ENCODE data around the gene ARHGAP22.

The ARHGAP22 gene

GRCh38 chr10:48504141-48504885 lies 100.6 kb downstream of the ARHGAP22 start:
- Histone ChIP-seq H3K4me1 (ENCODE audit: control insufficient read depth, insufficient read depth, low read length) (peaks cover 7% of the 10 kb centered on the region), H3K36me3 (ENCODE audit: control insufficient read depth, insufficient read depth, low read length, severe bottlenecking) (no peaks in the 10 kb centered on the region), H3K9ac (ENCODE audit: low read length) (no peak overlapping the region), H3K27me3 (replicated peaks; ENCODE audit: control insufficient read depth, insufficient read depth, low read length) (no peaks in the 10 kb centered on the region), H3K9me3 (ENCODE audit: control insufficient read depth, low read length) (no peaks in the 10 kb centered on the region), H3K4me3 (ENCODE audit: low read length) (no peak overlapping the region)
- no peak for DNase-seq (ENCODE audit: low read depth)

- DNase-seq (ENCODE audit: low read depth): no peak
- H3K36me3 ChIP-seq (ENCODE audit: control insufficient read depth, insufficient read depth, low read length, severe bottlenecking): no peaks in the 10 kb centered on the region
- H3K9me3 ChIP-seq (ENCODE audit: control insufficient read depth, low read length): no peaks in the 10 kb centered on the region
- H3K4me1 ChIP-seq (ENCODE audit: control insufficient read depth, insufficient read depth, low read length): peaks cover 4% of the 10 kb centered on the region
- no peaks in the 10 kb centered on the region for H3K27me3 ChIP-seq (replicated peaks; ENCODE audit: control insufficient read depth, insufficient read depth, low read length)
- no peak overlapping the region for H3K9ac ChIP-seq (ENCODE audit: low read length)
- no peak overlapping the region for H3K4me3 ChIP-seq (ENCODE audit: low read length)
Measured at GRCh38 chr10:48503293-48503911, 101.5 kb downstream of the ARHGAP22 start.

GRCh38 chr10:48502791-48503190 lies 102.1 kb downstream of the ARHGAP22 start:
- DNase-seq (ENCODE audit: low read depth): no peak
- Histone ChIP-seq H3K9ac (ENCODE audit: low read length) (no peak overlapping the region), H3K27me3 (replicated peaks; ENCODE audit: control insufficient read depth, insufficient read depth, low read length) (no peaks in the 10 kb centered on the region), H3K36me3 (ENCODE audit: control insufficient read depth, insufficient read depth, low read length, severe bottlenecking) (no peaks in the 10 kb centered on the region), H3K4me3 (ENCODE audit: low read length) (no peak overlapping the region), H3K4me1 (ENCODE audit: control insufficient read depth, insufficient read depth, low read length) (no peaks in the 10 kb centered on the region), H3K9me3 (ENCODE audit: control insufficient read depth, low read length) (no peaks in the 10 kb centered on the region)

- no peak for DNase-seq (ENCODE audit: low read depth)
- H3K4me3 ChIP-seq (ENCODE audit: low read length): no peak overlapping the region
- H3K9me3 ChIP-seq (ENCODE audit: control insufficient read depth, low read length): no peaks in the 10 kb centered on the region
- H3K27me3 ChIP-seq (replicated peaks; ENCODE audit: control insufficient read depth, insufficient read depth, low read length): no peaks in the 10 kb centered on the region
- no peaks in the 10 kb centered on the region for H3K36me3 ChIP-seq (ENCODE audit: control insufficient read depth, insufficient read depth, low read length, severe bottlenecking)
- no peak overlapping the region for H3K9ac ChIP-seq (ENCODE audit: low read length)
- H3K4me1 ChIP-seq (ENCODE audit: control insufficient read depth, insufficient read depth, low read length): peaks cover 6% of the 10 kb centered on the region
Measured at GRCh38 chr10:48501787-48502771, 102.8 kb downstream of the ARHGAP22 start.

GRCh38 chr10:48501226-48501625 lies 103.6 kb downstream of the ARHGAP22 start:
- H3K9me3 ChIP-seq (ENCODE audit: control insufficient read depth, low read length): no peaks in the 10 kb centered on the region
- peaks cover 10% of the 10 kb centered on the region for H3K4me1 ChIP-seq (ENCODE audit: control insufficient read depth, insufficient read depth, low read length)
- no peak overlapping the region for H3K4me3 ChIP-seq (ENCODE audit: low read length)
- no peak overlapping the region for H3K9ac ChIP-seq (ENCODE audit: low read length)
- no peaks in the 10 kb centered on the region for H3K36me3 ChIP-seq (ENCODE audit: control insufficient read depth, insufficient read depth, low read length, severe bottlenecking)
- DNase-seq (ENCODE audit: low read depth): no peak
- no peaks in the 10 kb centered on the region for H3K27me3 ChIP-seq (replicated peaks; ENCODE audit: control insufficient read depth, insufficient read depth, low read length)

- Histone ChIP-seq H3K27me3 (replicated peaks; ENCODE audit: control insufficient read depth, insufficient read depth, low read length) (no peaks in the 10 kb centered on the region), H3K36me3 (ENCODE audit: control insufficient read depth, insufficient read depth, low read length, severe bottlenecking) (no peaks in the 10 kb centered on the region)
- no peak for DNase-seq (ENCODE audit: low read depth)
Measured at GRCh38 chr10:48500771-48501170, 104.1 kb downstream of the ARHGAP22 start.

GRCh38 chr10:48498940-48499510 lies 105.8 kb downstream of the ARHGAP22 start:
- no peak for DNase-seq (ENCODE audit: low read depth)
- H3K27me3 ChIP-seq (replicated peaks; ENCODE audit: control insufficient read depth, insufficient read depth, low read length): no peaks in the 10 kb centered on the region

More at GRCh38 chr10:48500771-48501170, 104.1 kb downstream of the ARHGAP22 start:
- no peak overlapping the region for H3K4me3 ChIP-seq (ENCODE audit: low read length)
- H3K9me3 ChIP-seq (ENCODE audit: control insufficient read depth, low read length): no peaks in the 10 kb centered on the region
- H3K9ac ChIP-seq (ENCODE audit: low read length): no peak overlapping the region
- peaks cover 10% of the 10 kb centered on the region for H3K4me1 ChIP-seq (ENCODE audit: control insufficient read depth, insufficient read depth, low read length)

GRCh38 chr10:48497780-48498770 lies 106.8 kb downstream of the ARHGAP22 start:
- H3K4me3 ChIP-seq (ENCODE audit: low read length): no peak overlapping the region
- no peaks in the 10 kb centered on the region for H3K27me3 ChIP-seq (replicated peaks; ENCODE audit: control insufficient read depth, insufficient read depth, low read length)
- DNase-seq (ENCODE audit: low read depth): no peak
- H3K9me3 ChIP-seq (ENCODE audit: control insufficient read depth, low read length): no peaks in the 10 kb centered on the region
- H3K9ac ChIP-seq (ENCODE audit: low read length): no peak overlapping the region
- no peaks in the 10 kb centered on the region for H3K36me3 ChIP-seq (ENCODE audit: control insufficient read depth, insufficient read depth, low read length, severe bottlenecking)
- H3K4me1 ChIP-seq (ENCODE audit: control insufficient read depth, insufficient read depth, low read length): peaks cover 10% of the 10 kb centered on the region

More at GRCh38 chr10:48498940-48499510, 105.8 kb downstream of the ARHGAP22 start:
- H3K9me3 ChIP-seq (ENCODE audit: control insufficient read depth, low read length): no peaks in the 10 kb centered on the region
- peaks cover 10% of the 10 kb centered on the region for H3K4me1 ChIP-seq (ENCODE audit: control insufficient read depth, insufficient read depth, low read length)
- no peaks in the 10 kb centered on the region for H3K36me3 ChIP-seq (ENCODE audit: control insufficient read depth, insufficient read depth, low read length, severe bottlenecking)
- no peak overlapping the region for H3K4me3 ChIP-seq (ENCODE audit: low read length)
- H3K9ac ChIP-seq (ENCODE audit: low read length): no peak overlapping the region

- Histone ChIP-seq H3K4me3 (ENCODE audit: low read length) (no peak overlapping the region), H3K9me3 (ENCODE audit: control insufficient read depth, low read length) (no peaks in the 10 kb centered on the region), H3K4me1 (ENCODE audit: control insufficient read depth, insufficient read depth, low read length) (peaks cover 10% of the 10 kb centered on the region), H3K36me3 (ENCODE audit: control insufficient read depth, insufficient read depth, low read length, severe bottlenecking) (no peaks in the 10 kb centered on the region), H3K9ac (ENCODE audit: low read length) (peak overlapping the region; percentile 44), H3K27me3 (replicated peaks; ENCODE audit: control insufficient read depth, insufficient read depth, low read length) (no peaks in the 10 kb centered on the region)
- DNase-seq (ENCODE audit: low read depth): peak; percentile 76
Measured at GRCh38 chr10:48496831-48497779, 107.8 kb downstream of the ARHGAP22 start.

Measured in adipocyte (in vitro differentiated cells).